ENCODE data around the gene CASKIN1.

Gene CASKIN1

GRCh38 chr16:2197765-2198164 lies 1.4 kb upstream of the CASKIN1 start:
- TF ChIP-seq, protein P1, sequence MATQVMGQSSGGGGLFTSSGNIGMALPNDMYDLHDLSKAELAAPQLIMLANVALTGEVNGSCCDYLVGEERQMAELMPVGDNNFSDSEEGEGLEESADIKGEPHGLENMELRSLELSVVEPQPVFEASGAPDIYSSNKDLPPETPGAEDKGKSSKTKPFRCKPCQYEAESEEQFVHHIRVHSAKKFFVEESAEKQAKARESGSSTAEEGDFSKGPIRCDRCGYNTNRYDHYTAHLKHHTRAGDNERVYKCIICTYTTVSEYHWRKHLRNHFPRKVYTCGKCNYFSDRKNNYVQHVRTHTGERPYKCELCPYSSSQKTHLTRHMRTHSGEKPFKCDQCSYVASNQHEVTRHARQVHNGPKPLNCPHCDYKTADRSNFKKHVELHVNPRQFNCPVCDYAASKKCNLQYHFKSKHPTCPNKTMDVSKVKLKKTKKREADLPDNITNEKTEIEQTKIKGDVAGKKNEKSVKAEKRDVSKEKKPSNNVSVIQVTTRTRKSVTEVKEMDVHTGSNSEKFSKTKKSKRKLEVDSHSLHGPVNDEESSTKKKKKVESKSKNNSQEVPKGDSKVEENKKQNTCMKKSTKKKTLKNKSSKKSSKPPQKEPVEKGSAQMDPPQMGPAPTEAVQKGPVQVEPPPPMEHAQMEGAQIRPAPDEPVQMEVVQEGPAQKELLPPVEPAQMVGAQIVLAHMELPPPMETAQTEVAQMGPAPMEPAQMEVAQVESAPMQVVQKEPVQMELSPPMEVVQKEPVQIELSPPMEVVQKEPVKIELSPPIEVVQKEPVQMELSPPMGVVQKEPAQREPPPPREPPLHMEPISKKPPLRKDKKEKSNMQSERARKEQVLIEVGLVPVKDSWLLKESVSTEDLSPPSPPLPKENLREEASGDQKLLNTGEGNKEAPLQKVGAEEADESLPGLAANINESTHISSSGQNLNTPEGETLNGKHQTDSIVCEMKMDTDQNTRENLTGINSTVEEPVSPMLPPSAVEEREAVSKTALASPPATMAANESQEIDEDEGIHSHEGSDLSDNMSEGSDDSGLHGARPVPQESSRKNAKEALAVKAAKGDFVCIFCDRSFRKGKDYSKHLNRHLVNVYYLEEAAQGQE (IDR thresholded peaks at IDR 0.05; ENCODE audit: insufficient read depth in 1 of 2, low read depth in 2 of 2, low read length in 2 of 2): no peak
- no peak for TF ChIP-seq POLR2AphosphoS5 (IDR thresholded peaks at IDR 0.05; ENCODE audit: low read depth, low read length)
- no peak for TF ChIP-seq TAF1 (IDR thresholded peaks at IDR 0.05; ENCODE audit: borderline replicate concordance, insufficient read depth, low read length)
- no peak for TF ChIP-seq SIN3A (IDR thresholded peaks at IDR 0.05; ENCODE audit: borderline replicate concordance, insufficient read depth, low read length)
- TF ChIP-seq FOXP2 (optimal IDR thresholded peaks at IDR 0.05; ENCODE audit: borderline replicate concordance, extremely low read depth, extremely low read length, insufficient read depth): no peak

DNA sequence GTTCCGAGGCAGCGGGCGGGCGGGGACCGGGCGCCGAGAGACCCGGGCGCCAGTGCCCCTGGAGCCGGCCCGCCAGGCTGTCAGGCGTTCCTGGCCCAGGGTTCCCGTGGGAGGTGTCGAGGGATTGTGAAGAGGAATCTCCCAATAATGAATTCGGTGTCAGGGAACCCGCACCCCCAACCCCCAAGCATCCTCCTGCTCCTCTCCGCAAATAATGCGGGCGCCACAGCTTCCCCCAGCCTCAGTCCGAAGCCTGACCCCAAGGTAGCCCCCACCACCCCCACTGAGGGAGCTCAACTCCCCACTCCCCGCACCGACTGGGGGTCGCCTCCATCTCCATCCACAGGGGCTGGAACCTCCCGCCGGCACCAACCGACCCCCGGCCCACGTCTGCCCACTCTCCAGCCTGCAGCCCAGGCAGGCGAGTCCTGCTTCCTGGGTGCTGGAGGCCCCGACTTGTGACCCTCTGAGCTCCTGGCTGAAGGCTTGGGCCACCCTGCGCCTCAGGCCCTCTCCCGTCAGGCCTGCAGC lies 641 bp upstream of the CASKIN1 start:
- TF ChIP-seq, protein P1 (IDR thresholded peaks at IDR 0.05; ENCODE audit: insufficient read depth in 1 of 2, low read depth in 2 of 2, low read length in 2 of 2): no peak
- TF ChIP-seq FOXP2 (optimal IDR thresholded peaks at IDR 0.05; ENCODE audit: borderline replicate concordance, extremely low read depth, extremely low read length, insufficient read depth) (no peak), POLR2AphosphoS5 (IDR thresholded peaks at IDR 0.05; ENCODE audit: low read depth, low read length) (no peak), TAF1 (IDR thresholded peaks at IDR 0.05; ENCODE audit: borderline replicate concordance, insufficient read depth, low read length) (no peak), SIN3A (IDR thresholded peaks at IDR 0.05; ENCODE audit: borderline replicate concordance, insufficient read depth, low read length) (no peak)

- TF ChIP-seq FOXP2 (optimal IDR thresholded peaks at IDR 0.05; ENCODE audit: borderline replicate concordance, extremely low read depth, extremely low read length, insufficient read depth) (no peak), POLR2AphosphoS5 (IDR thresholded peaks at IDR 0.05; ENCODE audit: low read depth, low read length) (no peak), TAF1 (IDR thresholded peaks at IDR 0.05; ENCODE audit: borderline replicate concordance, insufficient read depth, low read length) (no peak), SIN3A (IDR thresholded peaks at IDR 0.05; ENCODE audit: borderline replicate concordance, insufficient read depth, low read length) (no peak)
- TF ChIP-seq, protein P1 (IDR thresholded peaks at IDR 0.05; ENCODE audit: insufficient read depth in 1 of 2, low read depth in 2 of 2, low read length in 2 of 2): no peak
These were observed 863 bp downstream of the CASKIN1 start for GRCh38 chr16:2195322-2196161.

- TF ChIP-seq FOXP2 (optimal IDR thresholded peaks at IDR 0.05; ENCODE audit: borderline replicate concordance, extremely low read depth, extremely low read length, insufficient read depth): peak; percentile 31
- TF ChIP-seq, protein P1 (IDR thresholded peaks at IDR 0.05; ENCODE audit: insufficient read depth in 1 of 2, low read depth in 2 of 2, low read length in 2 of 2): no peak
These were observed 1.5 kb downstream of the CASKIN1 start for GRCh38 chr16:2194852-2195321.

All from PFSK-1 (cell line).